Tibial nerve (tissue), 4 donors: ENCODE results near the gene KDM4C. TPM values are rescaled to one million over a fixed set of nuclear protein-coding genes. Genes with fewer than 3 reads are reported as not detected.

ENCODE experiments used
- DNase-seq, 2 donors: peaks; one replicate each; pipeline ENCODE4 v3.0.0-alpha.2; 2019; ENCODE audit warnings: low spot score in 2 of 2
- H3K27ac ChIP-seq, 4 donors: fragments of 200-600 bp; sonication (generic) in 3 of 4; one replicate each; pipeline ENCODE4 v1.5.1; 2017 to 2019; ENCODE audit warnings: mild to moderate bottlenecking in 1 of 4
- H3K27me3 ChIP-seq, 2 donors: fragments of 200-600 bp; sonication (generic) in 1 of 2; one replicate each; pipeline versions ENCODE4 v1.5.1 to v1.6.0; 2017 to 2019
- H3K36me3 ChIP-seq, 3 donors: fragments of 200-600 bp; sonication (generic); one replicate each; pipeline ENCODE4 v1.5.1; 2018 to 2019
- H3K4me1 ChIP-seq, 4 donors: fragments of 200-600 bp; sonication (generic) in 3 of 4; one replicate each; pipeline ENCODE4 v1.5.1; 2017 to 2019
- H3K4me3 ChIP-seq, 4 donors: fragments of 200-600 bp; sonication (generic) in 3 of 4; one replicate each; pipeline ENCODE4 v1.5.1; 2017 to 2019; ENCODE audit warnings: mild to moderate bottlenecking in 1 of 4, moderate library complexity in 1 of 4
- H3K9me3 ChIP-seq, 4 donors: fragments of 200-600 bp; sonication (generic) in 3 of 4; one replicate each; pipeline ENCODE4 v1.5.1; 2017 to 2019
- CTCF ChIP-seq, 5 experiments: fragments of 200-600 bp in 3 of 5; fragments of 450-650 bp in 2 of 5; sonication (generic) in 3 of 5; IDR thresholded peaks; one replicate each; pipeline ENCODE4 v1.5.1; 2016 to 2019; ENCODE audit warnings: antibody characterized with exemption in 5 of 5, mild to moderate bottlenecking in 3 of 5, moderate library complexity in 2 of 5
- EP300 ChIP-seq, 2 donors: sonication (generic); formaldehyde crosslinking; IDR thresholded peaks; one replicate each; pipeline ENCODE4 v1.6.1; 2017; ENCODE audit warnings: antibody characterized with exemption in 2 of 2, mild to moderate bottlenecking in 1 of 2
- POLR2A ChIP-seq, 2 donors: fragments of 450-650 bp; IDR thresholded peaks; one replicate each; pipeline ENCODE4 v1.6.1; 2017; ENCODE audit warnings: antibody characterized with exemption in 2 of 2, mild to moderate bottlenecking in 2 of 2, moderate library complexity in 2 of 2
- WGBS, 2 donors: methylation state at CpG; one replicate each; pipeline ENCODE4 v1.1.5; 2018; 5-methylcytosine and 5-hydroxymethylcytosine counted together
- total RNA-seq, 4 donors: library from RNA; depleted of rRNA; stranded (reverse); fragments of >200 nt; gene quantifications; one replicate each; pipeline ENCODE4 v1.1.0, GENCODE V29; 2016

KDM4C gene
- total RNA-seq, 4 donors from 2014 or later, result 27.8 to 47.7 (median 38.1) TPM

GRCh38 chr9:6984941-6985578, 227.3 kb downstream of the KDM4C start:
- peaks cover 0 to 63% (median 6%) of the 10 kb centered on the region in 3 donors for H3K36me3 ChIP-seq
- WGBS, 2 donors, result 69 to 87% methylated on average over 3 of the region's 3 CpGs
- DNase-seq, result no peak

GRCh38 chr9:6986141-6986815, 228.5 kb downstream of the KDM4C start:
- Histone ChIP-seq H3K4me1 (no peaks in the 10 kb centered on the region), H3K27me3 (no peaks in the 10 kb centered on the region), H3K4me3 (no peak overlapping the region), H3K9me3 (no peaks in the 10 kb centered on the region), H3K36me3 (peaks cover 0 to 69% (median 6%) of the 10 kb centered on the region in 3 donors), H3K27ac (no peak overlapping the region)
- DNase-seq, result no peak
- no peak for TF ChIP-seq POLR2A (IDR thresholded peaks at IDR 0.05)
- no peak for TF ChIP-seq EP300 (IDR thresholded peaks at IDR 0.05)
- no peak for TF ChIP-seq CTCF (IDR thresholded peaks at IDR 0.05)
- WGBS, 2 donors, result 73 to 86% methylated on average over 5 of the region's 5 CpGs

More at GRCh38 chr9:6984941-6985578, 227.3 kb downstream of the KDM4C start:
- no peaks in the 10 kb centered on the region for H3K27me3 ChIP-seq
- no peak overlapping the region for H3K27ac ChIP-seq
- H3K9me3 ChIP-seq, result no peaks in the 10 kb centered on the region
- H3K4me1 ChIP-seq, result no peaks in the 10 kb centered on the region
- no peak overlapping the region for H3K4me3 ChIP-seq
- TF ChIP-seq CTCF (IDR thresholded peaks at IDR 0.05) (no peak), EP300 (IDR thresholded peaks at IDR 0.05) (no peak), POLR2A (IDR thresholded peaks at IDR 0.05) (no peak)

- Histone ChIP-seq H3K27me3 (no peaks in the 10 kb centered on the region), H3K27ac (no peak overlapping the region), H3K9me3 (no peaks in the 10 kb centered on the region), H3K36me3 (peaks cover 0 to 75% (median 6%) of the 10 kb centered on the region in 3 donors), H3K4me1 (no peaks in the 10 kb centered on the region), H3K4me3 (no peak overlapping the region)
- TF ChIP-seq CTCF (IDR thresholded peaks at IDR 0.05) (no peak), POLR2A (IDR thresholded peaks at IDR 0.05) (no peak), EP300 (IDR thresholded peaks at IDR 0.05) (no peak)
- no peak for DNase-seq
- 100% methylated on average over 3 of the region's 3 CpGs for WGBS, 2 donors
These were observed 229.6 kb downstream of the KDM4C start for GRCh38 chr9:6987381-6987780.

- H3K4me3 ChIP-seq, result no peak overlapping the region
- 93 to 100% methylated on average over 1 of the region's 1 CpG for WGBS, 2 donors
- DNase-seq, result no peak
- H3K36me3 ChIP-seq, result peaks cover 0 to 79% (median 4%) of the 10 kb centered on the region in 3 donors
- H3K27ac ChIP-seq, result no peak overlapping the region
- no peaks in the 10 kb centered on the region for H3K27me3 ChIP-seq
- H3K9me3 ChIP-seq, result no peaks in the 10 kb centered on the region
- no peak for TF ChIP-seq POLR2A (IDR thresholded peaks at IDR 0.05)
- no peak for TF ChIP-seq CTCF (IDR thresholded peaks at IDR 0.05)
- TF ChIP-seq EP300 (IDR thresholded peaks at IDR 0.05), result no peak
- H3K4me1 ChIP-seq, result no peaks in the 10 kb centered on the region
These were observed 233.6 kb downstream of the KDM4C start for GRCh38 chr9:6991418-6991817.
